ENCODE data around the gene GPC5.
A peak's percentile ranks its signal among the peaks of the same experiment; 100 is the strongest.
"Not testable (repeated sequence)": the region's sequence is repeated elsewhere in the genome, so short reads cannot be mapped to it uniquely, and the experiment has no call there.

The GPC5 gene

DNA sequence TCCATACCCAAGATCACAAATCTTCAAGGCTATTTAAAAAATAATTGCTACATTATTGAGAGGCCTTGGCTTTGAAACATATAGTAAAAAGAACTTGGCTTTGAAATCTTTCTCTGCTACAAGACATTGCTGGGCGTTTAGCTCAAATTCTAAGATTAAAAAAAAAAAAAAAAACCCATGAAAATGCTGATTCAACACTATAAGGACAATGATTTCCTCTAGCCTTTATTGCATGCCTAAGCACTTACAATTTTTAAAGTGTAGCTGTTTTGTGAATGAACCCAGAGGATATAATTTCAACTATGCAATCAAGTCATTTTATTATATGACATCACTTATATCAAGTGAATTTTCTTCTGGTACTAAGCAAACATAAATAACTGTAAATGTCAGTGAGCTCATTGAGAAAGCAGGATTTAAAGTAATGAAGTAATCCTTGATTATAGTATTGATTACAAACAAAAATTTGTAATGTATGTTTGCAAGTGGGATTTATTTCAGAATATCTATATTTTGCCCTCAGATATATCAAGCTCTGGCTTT lies 1488.2 kb downstream of the GPC5 start:
- H3K9ac ChIP-seq (ENCODE audit: low read length) = no peak overlapping the region
- H2AFZ ChIP-seq (ENCODE audit: low read length) = no peak overlapping the region
- H3K79me2 ChIP-seq (ENCODE audit: insufficient read depth, low read length) = no peaks in the 10 kb centered on the region
- no peaks in the 10 kb centered on the region for H3K36me3 ChIP-seq (ENCODE audit: insufficient read depth, low read length)
- H3K4me3 ChIP-seq (ENCODE audit: low read depth, low read length, poor library complexity, severe bottlenecking) = no peak overlapping the region
- TF ChIP-seq EZH2 (IDR thresholded peaks at IDR 0.05; ENCODE audit: borderline replicate concordance, low read length) = no peak
- TF ChIP-seq, protein P1, sequence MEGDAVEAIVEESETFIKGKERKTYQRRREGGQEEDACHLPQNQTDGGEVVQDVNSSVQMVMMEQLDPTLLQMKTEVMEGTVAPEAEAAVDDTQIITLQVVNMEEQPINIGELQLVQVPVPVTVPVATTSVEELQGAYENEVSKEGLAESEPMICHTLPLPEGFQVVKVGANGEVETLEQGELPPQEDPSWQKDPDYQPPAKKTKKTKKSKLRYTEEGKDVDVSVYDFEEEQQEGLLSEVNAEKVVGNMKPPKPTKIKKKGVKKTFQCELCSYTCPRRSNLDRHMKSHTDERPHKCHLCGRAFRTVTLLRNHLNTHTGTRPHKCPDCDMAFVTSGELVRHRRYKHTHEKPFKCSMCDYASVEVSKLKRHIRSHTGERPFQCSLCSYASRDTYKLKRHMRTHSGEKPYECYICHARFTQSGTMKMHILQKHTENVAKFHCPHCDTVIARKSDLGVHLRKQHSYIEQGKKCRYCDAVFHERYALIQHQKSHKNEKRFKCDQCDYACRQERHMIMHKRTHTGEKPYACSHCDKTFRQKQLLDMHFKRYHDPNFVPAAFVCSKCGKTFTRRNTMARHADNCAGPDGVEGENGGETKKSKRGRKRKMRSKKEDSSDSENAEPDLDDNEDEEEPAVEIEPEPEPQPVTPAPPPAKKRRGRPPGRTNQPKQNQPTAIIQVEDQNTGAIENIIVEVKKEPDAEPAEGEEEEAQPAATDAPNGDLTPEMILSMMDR (IDR thresholded peaks at IDR 0.05; ENCODE audit: low read length) = no peak
- no peaks in the 10 kb centered on the region for H3K9me3 ChIP-seq (ENCODE audit: low read length)
- H3F3A ChIP-seq (ENCODE audit: insufficient read depth, low read length) = no peaks in the 10 kb centered on the region
- H3K9me2 ChIP-seq (ENCODE audit: low read depth, low read length) = no peaks in the 10 kb centered on the region
- H4K20me1 ChIP-seq (ENCODE audit: insufficient read depth, low read length) = peaks cover 3% of the 10 kb centered on the region; the same call in 1 of the 2 replicates
- H3K27ac ChIP-seq (ENCODE audit: low read depth, low read length, poor library complexity, severe bottlenecking) = no peak overlapping the region
- no peak overlapping the region for H3K4me2 ChIP-seq (ENCODE audit: low read length)
- no peaks in the 10 kb centered on the region for H3K27me3 ChIP-seq (ENCODE audit: insufficient read depth, low read length)
- H3K4me1 ChIP-seq (ENCODE audit: insufficient read depth, low read length, severe bottlenecking) = no peaks in the 10 kb centered on the region

DNA sequence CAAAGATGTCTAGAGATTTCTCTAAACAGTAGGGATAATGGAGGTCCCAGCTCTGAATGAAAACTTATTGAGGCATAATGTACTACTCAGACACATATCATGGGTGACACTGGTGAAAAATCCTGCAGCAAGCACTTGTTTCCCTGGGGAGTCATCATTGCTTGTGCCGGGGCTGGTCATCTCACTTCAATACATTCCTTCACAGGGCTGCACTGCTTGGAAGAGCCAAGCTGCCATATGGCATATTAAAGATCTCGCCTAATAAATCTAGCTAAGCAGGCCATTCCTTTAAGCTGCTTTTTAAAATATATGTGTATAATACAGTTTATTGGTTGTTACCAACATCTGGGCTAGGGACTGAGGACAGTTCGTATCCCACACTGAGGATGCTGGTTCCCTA lies 1496.0 kb downstream of the GPC5 start:
- Histone ChIP-seq H3F3A (ENCODE audit: insufficient read depth, low read length) (peaks cover 4% of the 10 kb centered on the region; the same call in 1 of the 2 replicates), H3K27me3 (ENCODE audit: insufficient read depth, low read length) (no peaks in the 10 kb centered on the region), H3K36me3 (ENCODE audit: insufficient read depth, low read length) (no peaks in the 10 kb centered on the region), H3K79me2 (ENCODE audit: insufficient read depth, low read length) (no peaks in the 10 kb centered on the region), H3K9ac (ENCODE audit: low read length) (no peak overlapping the region), H3K27ac (ENCODE audit: low read depth, low read length, poor library complexity, severe bottlenecking) (no peak overlapping the region), H3K9me2 (ENCODE audit: low read depth, low read length) (no peaks in the 10 kb centered on the region), H4K20me1 (ENCODE audit: insufficient read depth, low read length) (no peaks in the 10 kb centered on the region), H3K4me1 (ENCODE audit: insufficient read depth, low read length, severe bottlenecking) (no peaks in the 10 kb centered on the region), H2AFZ (ENCODE audit: low read length) (no peak overlapping the region), H3K4me2 (ENCODE audit: low read length) (no peak overlapping the region), H3K4me3 (ENCODE audit: low read depth, low read length, poor library complexity, severe bottlenecking) (no peak overlapping the region), H3K9me3 (ENCODE audit: low read length) (no peaks in the 10 kb centered on the region)
- no peak for TF ChIP-seq EZH2 (IDR thresholded peaks at IDR 0.05; ENCODE audit: borderline replicate concordance, low read length)
- TF ChIP-seq, protein P1 (IDR thresholded peaks at IDR 0.05; ENCODE audit: low read length) = no peak

- Histone ChIP-seq H3K9me2 (ENCODE audit: low read depth, low read length) (no peaks in the 10 kb centered on the region), H3K4me2 (ENCODE audit: low read length) (no peak overlapping the region), H3K36me3 (ENCODE audit: insufficient read depth, low read length) (no peaks in the 10 kb centered on the region), H3K9ac (ENCODE audit: low read length) (no peak overlapping the region), H3K27ac (ENCODE audit: low read depth, low read length, poor library complexity, severe bottlenecking) (no peak overlapping the region), H2AFZ (ENCODE audit: low read length) (no peak overlapping the region), H3F3A (ENCODE audit: insufficient read depth, low read length) (peaks cover 4% of the 10 kb centered on the region; the same call in 1 of the 2 replicates), H3K79me2 (ENCODE audit: insufficient read depth, low read length) (no peaks in the 10 kb centered on the region), H3K4me3 (ENCODE audit: low read depth, low read length, poor library complexity, severe bottlenecking) (no peak overlapping the region), H4K20me1 (ENCODE audit: insufficient read depth, low read length) (no peaks in the 10 kb centered on the region), H3K9me3 (ENCODE audit: low read length) (no peaks in the 10 kb centered on the region), H3K27me3 (ENCODE audit: insufficient read depth, low read length) (no peaks in the 10 kb centered on the region), H3K4me1 (ENCODE audit: insufficient read depth, low read length, severe bottlenecking) (no peaks in the 10 kb centered on the region)
- TF ChIP-seq EZH2 (IDR thresholded peaks at IDR 0.05; ENCODE audit: borderline replicate concordance, low read length) = no peak
- TF ChIP-seq, protein P1 (IDR thresholded peaks at IDR 0.05; ENCODE audit: low read length) = peak; percentile 41; the same call in 1 of the 2 replicates
Observed at GRCh38 chr13:92896842-92897241, 1498.4 kb downstream of the GPC5 start.

DNA sequence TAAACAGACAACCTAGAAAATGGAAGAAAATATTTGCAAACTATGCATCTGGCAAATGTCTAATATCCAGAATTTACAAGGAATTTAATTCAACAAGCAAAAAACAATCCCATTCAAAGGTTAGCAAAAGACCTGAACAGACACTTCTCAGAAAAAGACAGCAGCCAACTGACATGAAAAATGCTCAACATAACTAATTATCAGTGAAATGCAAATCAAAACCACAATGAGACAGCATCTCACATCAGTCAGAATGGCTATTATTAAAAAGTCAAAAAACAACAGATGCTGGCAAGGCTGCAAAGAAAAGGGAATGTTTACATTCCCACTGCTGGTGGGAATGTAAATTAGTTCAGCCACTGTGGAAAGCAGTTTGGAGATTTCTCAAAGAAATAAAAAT lies 1500.5 kb downstream of the GPC5 start:
- not testable (repeated sequence) for H3K27me3 ChIP-seq (ENCODE audit: insufficient read depth, low read length)

More for the DNA sequence above, 1500.5 kb downstream of the GPC5 start:
- H3K9me2 ChIP-seq (ENCODE audit: low read depth, low read length); H3K9ac ChIP-seq (ENCODE audit: low read length); H3K4me3 ChIP-seq (ENCODE audit: low read depth, low read length, poor library complexity, severe bottlenecking); H3K4me2 ChIP-seq (ENCODE audit: low read length); H3K79me2 ChIP-seq (ENCODE audit: insufficient read depth, low read length); H4K20me1 ChIP-seq (ENCODE audit: insufficient read depth, low read length); H3K4me1 ChIP-seq (ENCODE audit: insufficient read depth, low read length, severe bottlenecking); H3K9me3 ChIP-seq (ENCODE audit: low read length); H3K36me3 ChIP-seq (ENCODE audit: insufficient read depth, low read length); H3K27ac ChIP-seq (ENCODE audit: low read depth, low read length, poor library complexity, severe bottlenecking); H3F3A ChIP-seq (ENCODE audit: insufficient read depth, low read length); H2AFZ ChIP-seq (ENCODE audit: low read length): not testable (repeated sequence)

Measured in OCI-LY1 (cell line).